HG03196 (cell line): Measurements from ENCODE around the gene JSRP1.

ENCODE experiments used
- ATAC-seq: cut with Tn5 transposase; IDR thresholded peaks from one replicate; pipeline ENCODE4 v1.9.1; 2021; ENCODE audit not compliant: unreplicated experiment

Gene JSRP1, protein sequence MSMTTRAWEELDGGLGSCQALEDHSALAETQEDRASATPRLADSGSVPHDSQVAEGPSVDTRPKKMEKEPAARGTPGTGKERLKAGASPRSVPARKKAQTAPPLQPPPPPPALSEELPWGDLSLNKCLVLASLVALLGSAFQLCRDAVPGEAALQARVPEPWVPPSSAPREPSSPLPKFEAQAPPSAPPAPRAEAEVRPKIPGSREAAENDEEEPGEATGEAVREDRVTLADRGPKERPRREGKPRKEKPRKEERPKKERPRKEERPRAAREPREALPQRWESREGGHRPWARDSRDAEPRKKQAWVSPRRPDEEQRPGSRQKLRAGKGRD

DNA sequence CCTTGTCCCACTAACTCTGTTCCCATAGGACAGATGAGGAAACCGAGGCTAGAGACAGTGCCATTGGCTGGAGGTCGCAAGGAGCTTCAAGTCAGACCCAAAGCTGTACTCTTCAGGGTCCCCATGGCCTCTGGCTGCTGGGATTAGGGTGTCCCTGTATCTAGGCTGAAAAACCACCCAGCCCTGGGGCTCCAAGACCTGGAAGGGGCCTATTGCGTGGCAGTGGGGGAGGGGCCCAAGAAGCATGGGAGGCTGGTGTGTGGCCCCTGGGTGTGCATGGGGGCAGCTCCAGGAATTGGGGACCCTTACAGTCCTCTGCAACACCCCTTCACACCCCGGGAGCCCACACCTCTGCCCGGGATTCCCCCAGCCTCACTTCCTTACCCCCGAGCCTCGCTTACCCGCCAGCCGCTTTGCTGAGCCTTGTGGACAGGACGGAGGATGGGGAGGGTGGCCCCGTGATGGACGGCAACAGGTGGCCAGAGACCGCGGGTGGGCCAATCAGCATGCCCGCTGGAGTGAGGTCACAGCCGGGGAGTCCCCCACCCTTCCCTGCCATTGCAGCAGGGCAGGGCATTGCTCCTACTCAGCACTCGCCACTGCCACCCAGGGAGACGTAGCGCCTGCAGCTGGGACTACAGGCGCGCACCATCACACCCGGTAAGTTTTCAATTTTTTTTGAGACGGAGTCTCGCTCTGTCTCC, at the start of gene JSRP1:
Gene JSRP1, minus strand, starts transcription at position 436 of the 704 bp plus-strand sequence. CDS start 1,103 bp downstream, outside the sequence.
- ATAC-seq, result no peak

- ATAC-seq, result no peak
These were observed 49.4 kb upstream of the JSRP1 start for GRCh38 chr19:2305452-2306280.

DNA sequence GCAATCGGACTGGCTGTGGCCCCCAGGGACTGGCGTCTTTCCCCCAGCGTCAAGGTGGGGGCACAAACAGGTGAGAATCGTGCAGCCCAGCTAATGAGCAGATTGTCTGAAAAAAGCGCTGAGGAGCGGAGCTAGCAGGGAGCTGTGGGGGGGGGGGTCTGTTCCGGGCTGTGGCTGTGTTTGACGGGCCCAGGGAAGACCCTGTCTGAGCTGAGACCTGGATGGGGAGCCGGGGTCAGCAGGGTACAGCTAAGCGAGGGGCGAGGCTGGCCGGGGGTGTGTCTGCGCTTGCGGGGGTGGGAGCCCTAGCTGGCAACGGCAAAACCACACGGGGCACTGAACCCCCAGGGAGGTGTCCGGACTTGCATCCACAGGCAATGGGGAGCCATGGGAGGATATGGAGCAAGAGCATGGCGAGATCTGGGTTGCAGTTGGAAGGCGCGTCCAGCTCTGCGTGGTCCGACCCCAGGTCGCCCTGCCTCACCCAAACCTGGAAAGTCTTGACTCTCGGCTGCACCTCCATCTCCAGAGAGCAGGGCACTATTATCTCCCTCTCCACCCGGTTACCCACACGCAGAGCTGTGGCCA, 47.1 kb upstream of the JSRP1 start:
- no peak for ATAC-seq

DNA sequence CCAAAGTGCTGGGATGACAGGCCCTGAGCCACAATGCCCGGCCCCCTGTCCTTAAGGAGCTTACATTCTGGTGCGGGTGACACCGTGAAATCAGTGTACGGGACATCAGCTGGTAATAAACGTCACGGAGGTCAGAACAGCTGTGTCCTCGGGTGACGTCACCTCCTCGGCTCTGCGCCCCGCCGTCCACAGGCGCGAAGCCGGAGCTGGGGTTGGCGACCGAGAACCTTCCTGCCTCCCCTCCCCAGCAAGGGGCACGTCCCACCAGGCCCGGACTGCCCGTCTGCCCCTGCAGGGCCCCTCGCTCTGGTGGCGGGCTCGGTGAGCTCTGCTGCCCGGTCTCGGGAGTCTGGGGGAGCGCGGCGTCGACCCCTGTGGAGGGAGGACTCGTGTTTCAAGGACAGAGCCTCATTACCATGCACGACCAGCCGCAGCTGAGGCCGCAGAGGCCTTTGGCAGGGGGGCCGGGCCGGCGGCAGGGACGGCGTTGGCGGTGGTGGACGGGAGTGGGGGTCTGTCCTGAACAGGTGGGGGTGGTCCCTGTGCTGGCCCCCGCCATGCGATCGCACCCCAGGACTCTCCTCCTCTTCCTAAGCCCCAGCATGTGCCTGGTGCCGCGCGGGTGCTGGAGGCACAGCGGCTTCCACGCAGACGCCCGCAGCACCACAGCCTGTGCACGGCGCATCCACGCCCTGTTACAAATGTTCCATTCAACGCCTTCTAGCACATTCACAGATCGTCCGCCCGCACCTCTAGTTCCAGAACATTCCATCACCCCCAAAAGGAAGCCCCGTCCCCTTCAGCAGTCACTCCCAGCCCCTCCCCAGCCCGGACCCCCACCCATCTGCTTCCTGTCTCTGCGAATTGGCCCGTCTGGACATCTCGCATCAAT, 46.3 kb upstream of the JSRP1 start:
- ATAC-seq, result no peak

- ATAC-seq, result no peak
These were observed 44.3 kb upstream of the JSRP1 start for GRCh38 chr19:2300533-2300932.

GRCh38 chr19:2296141-2296540, 39.9 kb upstream of the JSRP1 start:
- no peak for ATAC-seq

GRCh38 chr19:2294687-2295335, 38.6 kb upstream of the JSRP1 start:
- no peak for ATAC-seq

GRCh38 chr19:2291185-2291751, 35.1 kb upstream of the JSRP1 start:
- ATAC-seq, result no peak

- ATAC-seq, result no peak
These were observed 34.4 kb upstream of the JSRP1 start for GRCh38 chr19:2290441-2291184.

- no peak for ATAC-seq
These were observed 33.7 kb upstream of the JSRP1 start for GRCh38 chr19:2289714-2290435.

DNA sequence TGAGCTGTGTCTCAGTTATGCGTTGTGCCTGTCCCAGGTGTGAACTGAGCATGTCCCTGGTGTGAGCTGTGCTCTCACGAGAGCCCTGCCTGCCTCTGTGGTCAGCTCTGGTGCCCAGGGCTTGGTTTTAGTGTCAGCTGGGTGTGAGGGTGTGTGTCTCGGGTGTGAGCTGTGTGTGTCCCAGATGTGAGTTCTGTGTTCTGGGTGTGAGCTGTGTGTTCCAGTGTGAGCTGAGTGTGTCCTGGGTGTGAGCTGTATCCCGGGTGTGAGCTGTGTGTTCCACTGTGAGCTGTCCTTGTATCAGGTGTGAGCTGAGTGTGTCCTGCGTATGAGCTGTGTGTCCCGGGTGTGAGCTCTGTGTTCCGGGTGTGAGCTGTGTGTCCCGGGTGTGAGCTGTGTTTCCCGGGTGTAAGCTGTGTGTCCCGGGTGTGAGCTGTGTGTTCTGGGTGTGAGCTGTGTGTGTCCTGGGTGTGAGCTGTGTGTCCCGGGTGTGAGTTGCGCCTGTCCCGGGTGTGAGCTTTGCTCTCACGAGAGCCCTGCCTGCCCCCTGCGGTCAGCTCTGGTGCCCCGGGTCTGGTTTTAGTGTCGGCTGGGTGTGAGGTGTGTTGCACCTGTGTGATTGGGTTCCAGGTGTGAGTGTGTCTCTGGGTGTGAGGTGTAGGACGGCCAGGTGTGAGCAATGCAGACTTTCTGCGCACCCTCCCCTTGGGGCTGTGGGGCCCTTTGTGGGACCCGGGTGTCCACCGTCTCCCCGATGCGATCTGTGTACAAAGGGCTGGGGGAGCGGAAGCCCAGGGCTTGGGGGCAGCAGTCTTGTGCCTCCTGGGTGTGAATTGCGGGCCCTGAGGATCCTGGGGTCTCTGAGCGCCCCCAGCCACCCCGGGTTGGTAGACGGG, 32.8 kb upstream of the JSRP1 start:
- no peak for ATAC-seq

DNA sequence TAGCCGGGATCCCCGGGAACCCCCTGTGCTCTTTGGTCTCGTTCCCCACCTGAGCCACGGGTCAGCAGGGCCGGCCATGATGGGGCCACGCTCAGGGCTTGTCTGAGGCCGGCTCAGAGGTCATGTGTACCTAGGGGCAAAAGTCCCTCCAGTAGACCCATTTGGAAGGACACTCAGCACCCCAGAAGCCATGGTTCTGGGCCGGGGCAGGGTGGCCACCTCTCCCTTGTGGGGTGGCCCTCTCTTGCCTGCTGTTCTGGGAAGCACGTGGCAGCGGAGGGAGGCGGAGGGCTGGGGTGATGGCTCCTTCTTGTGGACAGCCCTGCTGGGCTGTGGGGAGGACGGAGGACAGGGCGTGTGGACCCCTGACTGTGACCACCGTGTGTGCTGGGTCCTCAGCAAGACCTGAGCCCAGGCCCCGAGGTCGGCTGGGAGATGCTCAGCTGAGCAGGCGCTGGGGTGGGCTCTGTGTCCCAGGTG, 32.2 kb upstream of the JSRP1 start:
- ATAC-seq, result no peak

GRCh38 chr19:2287585-2288337, 31.5 kb upstream of the JSRP1 start:
- no peak for ATAC-seq

DNA sequence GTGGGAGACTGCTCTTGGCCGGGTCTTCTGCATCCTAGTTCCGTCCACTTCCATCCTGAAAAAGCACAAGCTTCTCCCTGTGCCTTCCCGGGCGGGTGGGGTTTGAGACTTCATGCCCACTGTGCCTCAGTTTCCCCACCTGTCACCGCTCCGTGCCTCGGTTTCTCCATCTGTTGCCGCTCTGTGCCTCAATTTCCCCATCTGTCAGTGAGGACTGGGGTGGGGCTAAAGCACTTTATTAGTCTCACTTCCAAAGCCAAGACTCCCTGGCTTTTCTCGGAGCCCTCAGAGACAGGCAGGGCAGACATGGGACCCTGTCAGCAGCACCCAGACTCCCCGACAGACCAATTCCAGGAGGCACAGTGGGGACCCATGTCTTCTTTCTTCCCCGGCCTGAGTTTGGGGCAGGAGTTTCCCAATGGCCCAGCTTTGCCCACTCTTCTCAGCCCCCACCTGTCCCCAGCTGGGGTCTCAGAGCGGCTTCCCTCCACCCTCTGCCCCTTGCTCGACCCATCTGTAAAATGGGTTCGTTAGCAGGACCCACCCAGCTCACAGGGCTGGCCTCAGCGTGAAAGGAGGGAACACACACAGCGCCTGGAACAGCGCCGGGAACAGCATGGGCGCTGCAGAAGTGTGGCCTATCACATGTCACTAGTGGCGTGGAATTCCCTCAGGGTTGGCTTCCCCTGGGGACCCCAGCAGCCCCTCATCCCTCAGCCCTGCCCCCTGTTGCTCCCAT, 30.4 kb upstream of the JSRP1 start:
- no peak for ATAC-seq

GRCh38 chr19:2283835-2284507, 27.8 kb upstream of the JSRP1 start:
- ATAC-seq, result no peak
